ENCODE measurements around the gene STAM2. TPM values are rescaled to one million over a fixed set of nuclear protein-coding genes. Genes with fewer than 3 reads are reported as not detected.
"Not testable (repeated sequence)": the region's sequence is repeated elsewhere in the genome, so short reads cannot be mapped to it uniquely, and the experiment has no call there.

Gene STAM2
- total RNA-seq, 4 donors from 2014 or later: 19.4 to 29.9 (median 23.9) TPM

GRCh38 chr2:152183401-152184073, 8.0 kb upstream of the STAM2 start:
- Histone ChIP-seq H3K4me1 (no peaks in the 10 kb centered on the region), H3K9me3 (no peaks in the 10 kb centered on the region), H3K27ac (replicated peaks in 1 of 4) (no peak overlapping the region), H3K27me3 (peaks cover 0 to 3% (median 0%) of the 10 kb centered on the region in 4 donors), H3K36me3 (no peaks in the 10 kb centered on the region), H3K4me3 (no peak overlapping the region)
- 0% methylated on average over 1 of the region's 1 CpG for WGBS
- DNase-seq (ENCODE audit: extremely low spot score): no peak
- intact Hi-C loops (cut with DNase I): no loop called here
- TF ChIP-seq POLR2AphosphoS5 (IDR thresholded peaks at IDR 0.05) (no peak), POLR2A (IDR thresholded peaks at IDR 0.05; ENCODE audit: low read depth) (no peak), CTCF (IDR thresholded peaks at IDR 0.05) (no peak), EP300 (IDR thresholded peaks at IDR 0.05) (no peak)

GRCh38 chr2:152177667-152178066, 2.1 kb upstream of the STAM2 start:
- H3K4me3 ChIP-seq; H3K9me3 ChIP-seq; H3K36me3 ChIP-seq; H3K27me3 ChIP-seq; intact Hi-C loops (cut with DNase I); H3K27ac ChIP-seq (replicated peaks in 1 of 4); DNase-seq (ENCODE audit: extremely low spot score): not testable (repeated sequence)
- WGBS: 96% methylated on average over 7 of the region's 7 CpGs
- peaks cover 9 to 25% (median 20%) of the 10 kb centered on the region in 4 donors for H3K4me1 ChIP-seq

- peak overlapping the region; percentile 92 to 97 (median 94) for H3K27ac ChIP-seq (replicated peaks in 1 of 4)
- H3K36me3 ChIP-seq: no peaks in the 10 kb centered on the region
- H3K4me1 ChIP-seq: peaks cover 17 to 39% (median 33%) of the 10 kb centered on the region in 4 donors
- peak overlapping the region; percentile 78 to 93 (median 82) for H3K4me3 ChIP-seq
- 8% methylated on average over 13 of the region's 29 CpGs for WGBS
- H3K9me3 ChIP-seq: no peaks in the 10 kb centered on the region
- intact Hi-C loops (cut with DNase I): no loop called here
- no peak for TF ChIP-seq EP300 (IDR thresholded peaks at IDR 0.05)
- DNase-seq (ENCODE audit: extremely low spot score): no peak
- H3K27me3 ChIP-seq: no peaks in the 10 kb centered on the region
Measured at GRCh38 chr2:152176113-152176714, 651 bp upstream of the STAM2 start.

- no peak for TF ChIP-seq POLR2A (IDR thresholded peaks at IDR 0.05; ENCODE audit: low read depth)
- TF ChIP-seq EP300 (IDR thresholded peaks at IDR 0.05): no peak
- TF ChIP-seq CTCF (IDR thresholded peaks at IDR 0.05): no peak
- no peak for TF ChIP-seq POLR2AphosphoS5 (IDR thresholded peaks at IDR 0.05)
- H3K9me3 ChIP-seq: no peaks in the 10 kb centered on the region
- DNase-seq (ENCODE audit: extremely low spot score): no peak
- no peaks in the 10 kb centered on the region for H3K27me3 ChIP-seq
- under 1% methylated on average over 10 of the region's 10 CpGs for WGBS
- H3K36me3 ChIP-seq: peaks cover 0 to 2% (median 0%) of the 10 kb centered on the region in 4 donors
- peak overlapping the region; percentile 78 to 93 (median 82) for H3K4me3 ChIP-seq
- H3K4me1 ChIP-seq: peaks cover 17 to 51% (median 39%) of the 10 kb centered on the region in 4 donors
- peak overlapping the region; percentile 92 to 97 (median 94) for H3K27ac ChIP-seq (replicated peaks in 1 of 4)
- intact Hi-C loops (cut with DNase I): no loop called here
Measured at GRCh38 chr2:152175012-152175367, 573 bp downstream of the STAM2 start.

- Histone ChIP-seq H3K4me3 (peak overlapping the region; percentile 78 to 93 (median 82)), H3K4me1 (peaks cover 17 to 52% (median 42%) of the 10 kb centered on the region in 4 donors), H3K27ac (replicated peaks in 1 of 4) (peak overlapping the region; percentile 92 to 97 (median 94)), H3K36me3 (peaks cover 0 to 3% (median 0%) of the 10 kb centered on the region in 4 donors), H3K9me3 (no peaks in the 10 kb centered on the region), H3K27me3 (no peaks in the 10 kb centered on the region)
- no peak for TF ChIP-seq EP300 (IDR thresholded peaks at IDR 0.05)
- no peak for TF ChIP-seq POLR2A (IDR thresholded peaks at IDR 0.05; ENCODE audit: low read depth)
- no peak for TF ChIP-seq CTCF (IDR thresholded peaks at IDR 0.05)
- TF ChIP-seq POLR2AphosphoS5 (IDR thresholded peaks at IDR 0.05): no peak
- no peak for DNase-seq (ENCODE audit: extremely low spot score)
- WGBS: 34% methylated on average over 7 of the region's 7 CpGs
- intact Hi-C loops (cut with DNase I): loop anchor here (5.0 kb wide), 1 partner anchor 137 kb away; no protein-coding TSS in a partner anchor
Measured at GRCh38 chr2:152174574-152174973, 989 bp downstream of the STAM2 start.
